K562 (cell line): Measurements from ENCODE around the gene CD300LD.

ENCODE experiments used
- BCL6 ChIP-seq: fragments of 250-450 bp; sonication (Bioruptor Pico); IDR thresholded peaks from 2 replicates; pipeline ENCODE4 v1.4.0; 2020
- POLR2AphosphoS2 ChIP-seq: IDR thresholded peaks from 2 replicates; pipeline ENCODE4 v1.6.1; 2012; ENCODE audit warnings: low read length, improper control_type of control experiment
- RCOR1 ChIP-seq, 2 experiments: IDR thresholded peaks; 2 replicates each; pipeline ENCODE4 v1.6.1; 2012; ENCODE audit warnings: low read depth in 2 of 2, low read length in 2 of 2, borderline replicate concordance in 1 of 2, improper control_type of control experiment in 1 of 2
- ZNF165 ChIP-seq: fragments of 250-450 bp; sonication (Bioruptor Pico); IDR thresholded peaks from 2 replicates; pipeline ENCODE4 v1.4.0; 2020; ENCODE audit warnings: borderline replicate concordance

DNA sequence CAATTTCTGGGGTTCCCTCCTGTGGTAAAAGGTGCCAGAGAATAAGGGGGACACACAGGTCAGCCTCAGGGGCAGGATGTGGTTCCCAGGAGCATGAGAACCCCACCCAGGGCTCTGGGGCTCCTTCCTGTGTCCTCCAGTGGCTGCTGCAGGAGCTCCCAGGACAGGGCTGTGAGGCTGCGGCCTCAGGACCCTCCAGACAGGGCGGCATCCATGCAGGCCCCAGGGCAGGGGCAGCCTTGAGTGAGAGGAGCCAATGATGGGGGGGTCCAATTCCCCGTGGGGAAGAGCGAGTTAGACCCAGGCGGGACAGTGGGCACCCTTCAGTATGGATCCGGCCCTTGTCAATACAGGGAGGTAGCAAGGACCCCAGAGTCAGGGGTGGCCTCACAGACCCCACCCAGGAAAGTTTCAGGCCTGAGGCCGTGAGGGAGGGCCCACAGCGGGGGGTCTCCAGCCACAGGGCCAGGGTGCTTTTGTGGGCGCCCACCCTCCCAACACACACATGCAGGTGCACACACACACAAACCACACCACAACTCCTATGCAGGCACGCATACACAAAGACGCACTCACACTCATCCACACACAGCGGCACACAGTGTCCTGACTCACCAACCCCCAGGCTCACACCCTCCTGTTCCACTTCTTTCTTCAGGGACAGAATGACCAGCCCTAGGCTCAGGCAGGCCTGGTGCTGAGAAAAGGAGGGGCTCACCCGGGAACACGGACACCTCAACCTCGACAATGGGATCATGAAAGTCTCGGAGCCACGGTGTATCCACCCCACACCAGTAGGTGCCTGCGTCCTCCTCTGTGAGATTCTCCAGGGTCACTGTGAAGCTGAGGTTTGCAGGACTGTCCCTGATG is 48.0 kb downstream of the CD300LD start:
- TF ChIP-seq BCL6 (CRISPR knock-in tag), result no peak
- TF ChIP-seq RCOR1 (IDR thresholded peaks at IDR 0.05; ENCODE audit: borderline replicate concordance in 1 of 2, low read depth in 2 of 2, low read length in 2 of 2), result no peak
- no peak for TF ChIP-seq ZNF165 (CRISPR knock-in tag)
- no peak for TF ChIP-seq POLR2AphosphoS2
